Keratinocyte (primary cell): ENCODE measurements around the gene RXRA.

Source experiments
- EZH2 ChIP-seq: IDR thresholded peaks from one replicate; pipeline ENCODE4 v1.6.1; 2012; ENCODE audit warnings: inconsistent platforms, mild to moderate bottlenecking, low read length, moderate library complexity
- TF ChIP-seq, protein P1 (sequence below), 3 experiments: IDR thresholded peaks in 1 of 3; conservative IDR thresholded peaks in 1 of 3; optimal IDR thresholded peaks in 1 of 3; 2 replicates in 2 of 3; 3 replicates in 1 of 3; pipeline versions ENCODE3 to v1.5.1; 2011; ENCODE audit warnings: low read length in 3 of 3, mild to moderate bottlenecking in 3 of 3, moderate library complexity in 2 of 3, control low read depth in 1 of 3, inconsistent platforms in 1 of 3; ENCODE audit not compliant: insufficient read depth in 2 of 3; ENCODE audit errors: extremely low read depth in 1 of 3

DNA sequence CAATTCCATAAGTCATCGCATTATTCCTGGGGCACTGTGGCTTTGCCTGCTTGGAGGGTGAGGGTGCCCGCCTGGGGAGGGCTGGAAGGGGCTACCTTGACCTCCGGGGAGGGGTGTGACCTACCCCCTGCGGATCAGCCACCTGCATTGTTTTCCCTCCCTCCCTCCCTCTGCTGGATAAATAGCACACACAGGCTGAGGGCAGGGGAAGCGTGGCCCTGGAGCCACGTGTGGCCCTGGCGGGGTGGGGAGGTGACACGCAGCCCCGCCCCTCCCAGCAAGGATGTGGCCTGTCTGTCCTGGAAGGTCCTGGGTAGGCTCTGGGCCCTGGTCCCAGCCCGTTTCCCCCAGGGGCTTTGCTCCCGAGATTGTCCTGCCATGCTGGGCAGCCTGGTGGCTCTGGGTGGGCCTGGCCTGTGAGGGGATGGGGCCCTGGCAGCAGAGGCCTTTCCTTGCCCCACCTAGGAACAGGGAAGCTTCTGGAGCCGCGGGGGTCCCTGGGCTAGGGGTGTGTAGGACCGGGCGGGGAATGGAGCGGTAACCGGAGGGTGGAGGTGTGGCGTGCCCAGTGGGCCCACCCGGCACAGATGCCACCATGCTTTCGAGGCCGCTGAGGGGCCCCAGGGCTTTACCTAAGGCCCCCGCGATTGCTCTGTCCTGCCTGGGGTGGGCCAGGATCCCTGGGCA, 33.4 kb downstream of the RXRA start:
- TF ChIP-seq, protein P1, sequence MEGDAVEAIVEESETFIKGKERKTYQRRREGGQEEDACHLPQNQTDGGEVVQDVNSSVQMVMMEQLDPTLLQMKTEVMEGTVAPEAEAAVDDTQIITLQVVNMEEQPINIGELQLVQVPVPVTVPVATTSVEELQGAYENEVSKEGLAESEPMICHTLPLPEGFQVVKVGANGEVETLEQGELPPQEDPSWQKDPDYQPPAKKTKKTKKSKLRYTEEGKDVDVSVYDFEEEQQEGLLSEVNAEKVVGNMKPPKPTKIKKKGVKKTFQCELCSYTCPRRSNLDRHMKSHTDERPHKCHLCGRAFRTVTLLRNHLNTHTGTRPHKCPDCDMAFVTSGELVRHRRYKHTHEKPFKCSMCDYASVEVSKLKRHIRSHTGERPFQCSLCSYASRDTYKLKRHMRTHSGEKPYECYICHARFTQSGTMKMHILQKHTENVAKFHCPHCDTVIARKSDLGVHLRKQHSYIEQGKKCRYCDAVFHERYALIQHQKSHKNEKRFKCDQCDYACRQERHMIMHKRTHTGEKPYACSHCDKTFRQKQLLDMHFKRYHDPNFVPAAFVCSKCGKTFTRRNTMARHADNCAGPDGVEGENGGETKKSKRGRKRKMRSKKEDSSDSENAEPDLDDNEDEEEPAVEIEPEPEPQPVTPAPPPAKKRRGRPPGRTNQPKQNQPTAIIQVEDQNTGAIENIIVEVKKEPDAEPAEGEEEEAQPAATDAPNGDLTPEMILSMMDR (optimal IDR thresholded peaks at IDR 0.05 in 1 of 3, IDR thresholded peaks at IDR 0.05 in 1 of 3, conservative IDR thresholded peaks at IDR 0.05 in 1 of 3; ENCODE audit: extremely low read depth in 1 of 3, insufficient read depth in 2 of 3, low read length in 3 of 3) = no peak
- no peak for TF ChIP-seq EZH2
